ENCODE results near the gene EP400. TPM values are rescaled to one million over a fixed set of nuclear protein-coding genes. Genes with fewer than 3 reads are reported as not detected.

EP400 gene
- total RNA-seq, 1 experiment from 2014 or later = 61.7 TPM

- no peak overlapping the region for H3K4me2 ChIP-seq (ENCODE audit: insufficient read depth, insufficient read length, low read length)
- H3K27ac ChIP-seq (ENCODE audit: insufficient read length, low read depth, low read length) = no peak overlapping the region
- no peak overlapping the region for H3K56ac ChIP-seq (ENCODE audit: insufficient read length, low read depth, low read length)
- no peak overlapping the region for H3K18ac ChIP-seq (ENCODE audit: insufficient read length, low read depth, low read length)
- no peaks in the 10 kb centered on the region for H3K27me3 ChIP-seq (ENCODE audit: insufficient read depth, low read length)
- no peak overlapping the region for H4K5ac ChIP-seq (ENCODE audit: insufficient read length, low read depth, low read length)
- no peak overlapping the region for H2BK120ac ChIP-seq (ENCODE audit: low read depth, low read length, poor library complexity, severe bottlenecking)
- no peak overlapping the region for H4K8ac ChIP-seq (replicated peaks; ENCODE audit: insufficient read length, low read depth, low read length)
- H2AFZ ChIP-seq (ENCODE audit: low read length) = no peak overlapping the region
- H3K23ac ChIP-seq (ENCODE audit: insufficient read length, low read depth, low read length) = no peak overlapping the region
- TF ChIP-seq CTCF (conservative IDR thresholded peaks at IDR 0.05) = no peak
- H4K91ac ChIP-seq (ENCODE audit: insufficient read length, low read depth, low read length) = no peak overlapping the region
- no peaks in the 10 kb centered on the region for H3K9me3 ChIP-seq (ENCODE audit: control insufficient read depth, low read depth, low read length)
- Mint-ChIP-seq H3K4me1 (peaks cover 4% of the 10 kb centered on the region in 2 experiments), H3K27me3 (ENCODE audit: low read depth) (no peaks in the 10 kb centered on the region), H3K4me3 (no peak overlapping the region), H3K9me3 (no peaks in the 10 kb centered on the region), H3K27ac (no peak overlapping the region), H3K36me3 (ENCODE audit: insufficient read depth in 1 of 3, low read depth in 3 of 3) (peaks cover 9 to 52% (median 35%) of the 10 kb centered on the region in 3 experiments)
- H3K79me2 ChIP-seq (ENCODE audit: insufficient read depth, low read length) = peaks cover 2% of the 10 kb centered on the region; the same call in 1 of the 2 replicates
- no peak overlapping the region for H2BK12ac ChIP-seq (ENCODE audit: insufficient read length, low read depth, low read length)
- no peak overlapping the region for H2BK20ac ChIP-seq (ENCODE audit: low read depth, low read length, poor library complexity, severe bottlenecking)
- H2BK5ac ChIP-seq (ENCODE audit: insufficient read length, low read length) = no peak overlapping the region
- H3K4ac ChIP-seq (ENCODE audit: low read depth, low read length) = no peak overlapping the region
- peaks cover 10% of the 10 kb centered on the region for H3K79me1 ChIP-seq (ENCODE audit: insufficient read depth, low read depth, low read length, poor library complexity, severe bottlenecking)
- H2BK15ac ChIP-seq (ENCODE audit: low read depth, low read length) = no peak overlapping the region
- DNase-seq = no peak
- no peaks in the 10 kb centered on the region for H3K4me1 ChIP-seq (ENCODE audit: insufficient read depth, low read length)
- no peak overlapping the region for H2AK5ac ChIP-seq (ENCODE audit: insufficient read length, low read length)
- no peaks in the 10 kb centered on the region for H3K23me2 ChIP-seq (ENCODE audit: insufficient read length, low read depth, low read length, poor library complexity, severe bottlenecking)
- no peak overlapping the region for H3K14ac ChIP-seq (ENCODE audit: insufficient read depth, low read length)
- no CpG with 5 or more reads among the region's 12 CpGs for WGBS (ENCODE audit: extremely low coverage, insufficient read length, low lambda C conversion rate)
- no peak overlapping the region for H3K9ac ChIP-seq (ENCODE audit: extremely low read depth, insufficient read length, low read length)
- no peaks in the 10 kb centered on the region for H4K20me1 ChIP-seq (ENCODE audit: control insufficient read depth, insufficient read depth, insufficient read length)
- H3T11ph ChIP-seq (ENCODE audit: low read length) = no peak overlapping the region
Observed at GRCh38 chr12:131979606-131980005, 29.9 kb downstream of the EP400 start.
